GM18867 (cell line): ENCODE data around the gene NKX2-3.

Source experiments
- ATAC-seq: cut with Tn5 transposase; IDR thresholded peaks from one replicate; pipeline ENCODE4 v1.9.1; 2021; ENCODE audit warnings: mild to moderate bottlenecking, moderate library complexity; ENCODE audit not compliant: unreplicated experiment

The NKX2-3 gene

GRCh38 chr10:99525897-99526296 lies 6.8 kb upstream of the NKX2-3 start:
- no peak for ATAC-seq

GRCh38 chr10:99526861-99527504 lies 5.8 kb upstream of the NKX2-3 start:
- ATAC-seq, result no peak

- no peak for ATAC-seq
Observed at GRCh38 chr10:99527526-99528493, 4.9 kb upstream of the NKX2-3 start.

- ATAC-seq, result no peak
Observed at GRCh38 chr10:99528494-99529441, 4.0 kb upstream of the NKX2-3 start.

GRCh38 chr10:99529591-99530107 lies 3.1 kb upstream of the NKX2-3 start:
- no peak for ATAC-seq

- ATAC-seq, result no peak
Observed at GRCh38 chr10:99530108-99531025, 2.4 kb upstream of the NKX2-3 start.

- no peak for ATAC-seq
Observed at GRCh38 chr10:99531026-99531695, 1.6 kb upstream of the NKX2-3 start.

GRCh38 chr10:99531696-99532593 lies 797 bp upstream of the NKX2-3 start:
- no peak for ATAC-seq

GRCh38 chr10:99533496-99534449 lies 1.0 kb downstream of the NKX2-3 start:
- ATAC-seq, result no peak

- ATAC-seq, result no peak
Observed at GRCh38 chr10:99534450-99534938, 1.8 kb downstream of the NKX2-3 start.

GRCh38 chr10:99534939-99535763 lies 2.4 kb downstream of the NKX2-3 start:
- no peak for ATAC-seq

- no peak for ATAC-seq
Observed at GRCh38 chr10:99535764-99536337, 3.1 kb downstream of the NKX2-3 start.

GRCh38 chr10:99536338-99537085 lies 3.8 kb downstream of the NKX2-3 start:
- no peak for ATAC-seq

GRCh38 chr10:99537086-99537988 lies 4.6 kb downstream of the NKX2-3 start:
- ATAC-seq, result no peak
